Stomach (tissue), 9 donors: ENCODE results near the gene DOCK6. TPM values are rescaled to one million over a fixed set of nuclear protein-coding genes. Genes with fewer than 3 reads are reported as not detected.
"Not testable (repeated sequence)": the region's sequence is repeated elsewhere in the genome, so short reads cannot be mapped to it uniquely, and the experiment has no call there.

Experiments used
- DNase-seq, 2 donors: peaks; one replicate each; pipeline versions ENCODE4 v3.0.0 to v3.0.0-alpha.2; 2013 to 2019
- H3K27ac ChIP-seq, 5 donors: fragments of 200-600 bp in 4 of 5; sonication (generic) in 4 of 5; one replicate each; pipeline ENCODE4 v1.5.1; 2013 to 2019; ENCODE audit warnings: mild to moderate bottlenecking in 1 of 5, moderate library complexity in 1 of 5
- H3K27me3 ChIP-seq, 3 donors: fragments of 200-600 bp; sonication (generic); one replicate each; pipeline ENCODE4 v1.5.1; 2017 to 2019; ENCODE audit warnings: mixed run types in 1 of 3
- H3K36me3 ChIP-seq, 4 donors: fragments of 200-600 bp; sonication (generic); 1 replicate in 3 of 4; 2 replicates in 1 of 4; pipeline ENCODE4 v1.5.1; 2016 to 2019
- H3K4me1 ChIP-seq, 4 donors: fragments of 200-600 bp; sonication (generic); one replicate each; pipeline ENCODE4 v1.5.1; 2016 to 2019
- H3K4me3 ChIP-seq, 4 donors: fragments of 200-600 bp; sonication (generic) in 3 of 4; one replicate each; pipeline ENCODE4 v1.5.1; 2016 to 2019; ENCODE audit warnings: mild to moderate bottlenecking in 1 of 4
- H3K9me3 ChIP-seq, 4 donors: fragments of 200-600 bp; sonication (generic); one replicate each; pipeline ENCODE4 v1.5.1; 2016 to 2019
- EP300 ChIP-seq: sonication (generic); formaldehyde crosslinking; IDR thresholded peaks from one replicate; pipeline ENCODE4 v1.6.1; 2017; ENCODE audit warnings: antibody characterized with exemption
- POLR2A ChIP-seq, 4 donors: fragments of 450-650 bp; IDR thresholded peaks; one replicate each; pipeline ENCODE4 v1.6.1; 2016; ENCODE audit warnings: antibody characterized with exemption in 4 of 4, control low read depth in 2 of 4, mild to moderate bottlenecking in 1 of 4, moderate library complexity in 1 of 4
- POLR2AphosphoS5 ChIP-seq, 3 donors: sonication (generic); formaldehyde crosslinking; IDR thresholded peaks; one replicate each; pipeline ENCODE4 v1.6.1; 2016; ENCODE audit warnings: antibody characterized with exemption in 3 of 3
- WGBS, 5 donors: extraction: QIAGEN DNeasy Blood & Tissue Kit in 3 of 5; methylation state at CpG; one replicate each; pipeline versions ENCODE4 v1.1.5 to v1.1.7; 2013 to 2018; 5-methylcytosine and 5-hydroxymethylcytosine counted together
- intact Hi-C: fragments of 100-400 bp; cut with DNase I; formaldehyde crosslinking; loops from one replicate; pipeline ENCODE4 v1.15.1; 2023; ENCODE audit warnings: low total_unique reads
- polyA plus RNA-seq, 3 donors: library from polyadenylated mRNA; stranded (reverse); fragments of 200-250 nt; gene quantifications; one replicate each; pipeline ENCODE4 v1.2.3, GENCODE V29; 2013
- total RNA-seq, 5 donors: library from RNA; depleted of rRNA; stranded (reverse); fragments of >200 nt; gene quantifications; one replicate each; pipeline versions ENCODE4 v1.1.0 to v1.2.3, GENCODE V29; 2014 to 2016
- TF ChIP-seq, protein P1 (sequence below), 7 experiments: fragments of 450-650 bp in 4 of 7; fragments of 200-600 bp in 3 of 7; sonication (generic) in 3 of 7; IDR thresholded peaks; one replicate each; pipeline ENCODE4 v1.5.1; 2016 to 2019; ENCODE audit warnings: antibody characterized with exemption in 7 of 7, control low read depth in 2 of 7, mild to moderate bottlenecking in 1 of 7
- donor health status: healthy with polysubstance abuse.
- donor health status: Bipolar disorder and iron deficiency.
- donor health status: healthy.

DOCK6 gene
- total and polyA plus RNA-seq, 8 donors, result 21.4 to 243 (median 58.9) TPM

DNA sequence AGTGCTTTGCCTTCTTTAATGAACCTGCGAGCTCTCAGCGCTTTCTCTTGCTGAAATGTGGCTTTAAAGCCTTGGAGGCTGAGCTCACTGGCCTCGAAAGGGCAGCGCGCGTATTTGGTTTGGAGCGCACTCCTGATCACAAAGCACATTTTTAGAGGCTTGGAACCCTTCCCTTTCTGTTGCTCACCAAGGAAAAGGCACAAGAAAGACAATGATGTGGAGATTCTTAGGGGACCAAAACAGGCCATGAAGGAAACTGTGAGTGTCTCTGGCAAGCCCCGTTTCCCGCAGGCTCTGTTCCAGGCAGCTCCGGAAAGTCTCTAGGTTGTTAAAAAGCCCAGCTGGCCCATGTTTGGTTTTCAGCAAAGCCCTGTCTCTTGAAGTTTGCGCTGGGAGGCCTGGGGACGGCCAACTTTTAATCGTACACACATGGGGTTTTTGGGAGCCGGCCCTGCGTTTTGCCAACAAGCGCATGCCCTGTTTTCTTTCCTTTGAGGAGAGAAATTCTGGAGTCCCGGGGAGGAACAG is 97.4 kb downstream of the DOCK6 start:
- intact Hi-C loops, result no loop called here
- TF ChIP-seq EP300 (no peak), POLR2AphosphoS5 (IDR thresholded peaks at IDR 0.05) (peak; percentile 34 to 72 (median 48))
- Histone ChIP-seq H3K27me3 (no peaks in the 10 kb centered on the region), H3K4me1 (peaks cover 15 to 67% (median 29%) of the 10 kb centered on the region in 4 donors), H3K9me3 (no peaks in the 10 kb centered on the region), H3K27ac (peak overlapping the region; percentile 63 to 88 (median 83)), H3K36me3 (peaks cover 22 to 57% (median 54%) of the 10 kb centered on the region in 4 donors), H3K4me3 (no peak overlapping the region)
- WGBS, 5 donors, result 40 to 74% (median 69%) methylated on average over 16 to 17 of the region's 17 CpGs
- peak; percentile 65 to 89 for DNase-seq

DNA sequence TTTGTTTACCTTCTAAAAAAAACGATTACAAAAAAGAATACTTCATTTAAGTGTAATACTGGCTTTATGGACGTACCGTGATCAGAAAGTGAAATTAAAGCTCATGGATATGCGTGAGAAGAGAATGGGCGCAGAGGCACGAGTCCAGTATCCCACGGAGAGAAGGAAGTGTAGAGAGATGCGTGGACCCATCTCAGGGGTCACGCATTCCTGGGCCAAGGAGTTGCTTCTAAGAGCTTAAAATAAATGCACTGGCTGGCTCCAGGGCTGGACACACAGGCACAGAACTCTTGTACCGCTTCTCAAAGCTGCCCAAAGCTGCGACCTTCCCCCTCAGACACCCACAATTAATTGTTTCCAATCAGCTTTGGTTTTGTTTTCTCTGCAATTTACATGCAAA is 98.0 kb downstream of the DOCK6 start:
- Histone ChIP-seq H3K27me3 (no peaks in the 10 kb centered on the region), H3K4me1 (peaks cover 16 to 69% (median 33%) of the 10 kb centered on the region in 4 donors), H3K27ac (peak overlapping the region; percentile 63 to 88 (median 83)), H3K36me3 (peaks cover 15 to 50% (median 47%) of the 10 kb centered on the region in 4 donors), H3K4me3 (no peak overlapping the region), H3K9me3 (no peaks in the 10 kb centered on the region)
- no peak for DNase-seq
- intact Hi-C loops, result no loop called here
- 64 to 81% (median 75%) methylated on average over 11 of the region's 11 CpGs for WGBS, 5 donors
- TF ChIP-seq EP300 (no peak), POLR2A (IDR thresholded peaks at IDR 0.05) (no peak), POLR2AphosphoS5 (IDR thresholded peaks at IDR 0.05) (no peak)
- TF ChIP-seq, protein P1, sequence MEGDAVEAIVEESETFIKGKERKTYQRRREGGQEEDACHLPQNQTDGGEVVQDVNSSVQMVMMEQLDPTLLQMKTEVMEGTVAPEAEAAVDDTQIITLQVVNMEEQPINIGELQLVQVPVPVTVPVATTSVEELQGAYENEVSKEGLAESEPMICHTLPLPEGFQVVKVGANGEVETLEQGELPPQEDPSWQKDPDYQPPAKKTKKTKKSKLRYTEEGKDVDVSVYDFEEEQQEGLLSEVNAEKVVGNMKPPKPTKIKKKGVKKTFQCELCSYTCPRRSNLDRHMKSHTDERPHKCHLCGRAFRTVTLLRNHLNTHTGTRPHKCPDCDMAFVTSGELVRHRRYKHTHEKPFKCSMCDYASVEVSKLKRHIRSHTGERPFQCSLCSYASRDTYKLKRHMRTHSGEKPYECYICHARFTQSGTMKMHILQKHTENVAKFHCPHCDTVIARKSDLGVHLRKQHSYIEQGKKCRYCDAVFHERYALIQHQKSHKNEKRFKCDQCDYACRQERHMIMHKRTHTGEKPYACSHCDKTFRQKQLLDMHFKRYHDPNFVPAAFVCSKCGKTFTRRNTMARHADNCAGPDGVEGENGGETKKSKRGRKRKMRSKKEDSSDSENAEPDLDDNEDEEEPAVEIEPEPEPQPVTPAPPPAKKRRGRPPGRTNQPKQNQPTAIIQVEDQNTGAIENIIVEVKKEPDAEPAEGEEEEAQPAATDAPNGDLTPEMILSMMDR (IDR thresholded peaks at IDR 0.05), result no peak

GRCh38 chr19:11160440-11160768 is 101.9 kb downstream of the DOCK6 start:
- Histone ChIP-seq H3K27ac (peak overlapping the region in 4 of 5 donors; percentile 70 to 88 (median 82)), H3K36me3 (peaks cover 0 to 11% (median 9%) of the 10 kb centered on the region in 4 donors), H3K4me1 (peaks cover 23 to 86% (median 47%) of the 10 kb centered on the region in 4 donors)
- DNase-seq, H3K27me3 ChIP-seq, intact Hi-C loops, H3K9me3 ChIP-seq, H3K4me3 ChIP-seq: not testable (repeated sequence)
- 85 to 100% (median 97%) methylated on average over 2 of the region's 2 CpGs for WGBS, 5 donors

DNA sequence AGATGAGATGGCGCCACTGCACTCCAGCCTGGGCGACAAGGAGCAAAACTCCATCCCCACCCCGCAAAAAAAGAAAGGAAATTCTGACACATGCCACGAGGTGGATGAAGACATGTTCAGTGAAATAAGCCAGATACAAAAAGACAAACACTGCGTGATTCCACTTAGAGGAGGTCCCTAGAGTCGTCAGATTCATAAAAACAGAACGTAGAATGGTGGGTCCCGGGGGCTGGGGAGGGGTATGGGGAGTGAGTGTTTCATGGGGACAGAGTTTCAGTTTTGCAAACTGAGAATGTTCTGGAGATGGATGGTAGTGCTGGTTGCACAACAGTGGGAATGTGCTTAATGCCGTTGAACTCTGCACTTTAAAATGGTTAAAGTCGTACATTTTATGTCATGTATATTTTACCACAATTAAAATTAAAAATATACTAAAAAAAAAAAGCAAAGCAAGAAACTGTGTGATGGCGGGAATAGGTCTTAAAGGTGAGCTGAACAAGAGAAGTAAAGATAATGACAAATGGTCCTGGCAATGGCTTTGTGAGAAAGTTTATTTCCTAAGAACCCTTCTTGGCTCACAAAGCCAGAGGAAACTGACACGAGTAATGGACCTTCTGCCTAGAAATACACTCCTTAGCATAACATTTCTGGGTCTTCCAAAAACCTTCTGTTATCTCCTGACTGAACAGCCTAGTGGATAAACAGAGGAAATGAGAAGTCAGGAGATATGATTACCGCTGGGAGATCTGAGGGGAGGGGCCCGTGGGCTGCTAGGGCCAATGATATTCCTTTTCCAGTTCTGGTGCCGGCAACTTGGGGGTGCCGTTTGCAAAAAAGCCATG is 102.5 kb downstream of the DOCK6 start:
- H3K27ac ChIP-seq, result peak overlapping the region in 4 of 5 donors; percentile 70 to 88 (median 82)
- 41 to 52% (median 48%) methylated on average over 16 of the region's 16 CpGs for WGBS, 5 donors

More for the DNA sequence above, 102.5 kb downstream of the DOCK6 start:
- peak in 1 of 2 donors; percentile 66 for DNase-seq
- peak; percentile 3 to 64 (median 47) for TF ChIP-seq POLR2AphosphoS5 (IDR thresholded peaks at IDR 0.05)
- TF ChIP-seq, protein P1 (IDR thresholded peaks at IDR 0.05), result no peak
- Histone ChIP-seq H3K9me3 (no peaks in the 10 kb centered on the region), H3K36me3 (peaks cover 0 to 10% (median 6%) of the 10 kb centered on the region in 4 donors), H3K4me1 (peaks cover 29 to 87% (median 51%) of the 10 kb centered on the region in 4 donors), H3K4me3 (no peak overlapping the region), H3K27me3 (no peaks in the 10 kb centered on the region)
- intact Hi-C loops, result no loop called here
